Measurements from ENCODE around the gene DNASE1L1.

Gene DNASE1L1

DNA sequence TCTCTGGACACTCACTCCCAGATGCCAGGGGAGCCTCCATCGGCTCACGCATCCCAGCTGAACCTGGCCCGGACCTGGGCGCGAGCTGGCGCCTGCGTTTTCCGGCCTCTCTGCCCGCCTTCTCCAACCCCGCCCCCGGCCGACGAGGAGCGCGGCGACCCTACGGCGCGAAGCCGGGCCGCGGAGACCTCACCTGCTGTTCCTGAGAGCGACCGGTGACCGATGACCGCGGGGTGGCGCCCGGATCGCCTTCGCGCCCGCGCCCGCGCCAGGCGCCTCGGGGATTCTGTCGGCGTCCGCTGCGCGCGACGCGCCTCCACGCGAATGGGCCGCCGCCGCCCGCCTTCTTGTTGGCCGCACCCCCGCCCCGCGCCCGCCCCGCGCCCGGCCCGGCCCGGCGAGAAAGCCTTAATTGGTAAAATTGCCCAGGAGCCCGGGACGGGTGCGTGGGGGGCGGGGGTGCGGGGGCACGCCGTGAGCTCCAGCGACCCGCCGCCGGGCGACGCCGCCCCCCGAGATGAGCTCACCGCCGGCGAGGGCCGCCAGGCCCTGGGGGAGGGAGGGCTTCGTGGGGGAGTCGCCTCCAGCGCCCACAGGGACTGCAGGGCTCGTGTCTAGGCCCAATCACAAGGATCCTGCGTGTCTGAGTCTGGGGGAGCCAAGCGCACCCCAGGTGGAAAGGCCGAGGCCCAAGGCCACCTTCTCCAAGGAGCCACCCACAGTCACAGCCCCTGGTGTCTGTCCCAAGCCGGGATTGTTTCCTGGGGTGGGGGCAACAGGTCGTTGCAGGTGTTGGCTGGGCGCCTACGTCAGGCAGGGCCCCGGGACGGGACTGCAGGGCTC is 34.5 kb downstream of the DNASE1L1 start, which contains the start of gene FLNA:
TSS of gene FLNA (minus strand) at position 322 of the 843 bp plus-strand sequence. CDS start 3,389 bp downstream, outside the sequence.
- peak; percentile 37 for DNase-seq (ENCODE audit: low read depth)
- H3K4me3 ChIP-seq (ENCODE audit: low read depth, low read length): no peak within 1 kb of the TSS

DNA sequence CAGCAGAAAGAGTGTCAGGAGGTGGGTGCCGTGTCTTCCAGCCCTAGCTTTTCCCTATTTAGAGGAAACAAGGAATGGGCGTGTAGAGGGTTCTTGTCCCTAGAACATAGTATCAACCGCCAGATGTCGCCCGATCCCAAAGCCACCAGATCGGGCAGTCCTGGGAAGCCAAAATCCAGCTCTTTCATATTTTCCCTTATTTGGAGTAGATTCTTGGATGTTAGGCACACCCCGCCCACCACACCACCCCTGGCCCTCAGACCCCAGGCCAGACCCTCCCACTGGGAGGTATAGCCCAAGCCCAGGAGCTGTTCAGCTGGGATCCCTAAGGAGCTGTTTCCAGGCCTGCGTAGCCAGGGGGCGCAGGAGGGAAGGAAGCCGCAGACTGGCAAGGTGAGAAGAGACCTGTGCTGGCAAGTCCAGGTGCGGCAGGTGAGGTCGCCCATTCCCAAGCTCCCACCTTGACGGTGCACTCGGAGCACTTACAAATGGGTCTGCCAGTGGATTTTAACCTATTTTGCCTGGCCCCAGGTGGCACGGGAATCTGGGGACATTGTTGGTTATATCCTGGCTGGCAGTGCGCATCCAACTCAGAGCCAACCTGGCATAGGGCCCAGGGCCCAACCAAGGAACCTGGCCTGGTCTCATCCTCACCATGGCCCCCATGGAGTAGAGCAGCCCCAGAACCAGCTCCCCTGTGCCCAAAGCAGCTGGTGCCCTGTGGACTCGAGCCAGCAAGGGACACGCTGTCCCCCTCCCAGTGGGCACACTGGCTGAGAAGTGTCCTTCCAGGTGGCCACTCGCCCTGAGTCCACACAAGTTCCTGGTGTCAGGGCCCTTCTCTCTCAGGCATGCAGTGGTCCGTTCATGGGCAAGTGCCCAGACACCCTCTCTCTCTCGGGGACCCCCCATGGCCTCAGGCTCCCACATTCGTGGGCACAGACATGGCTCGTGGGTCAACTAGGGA is 35.4 kb downstream of the DNASE1L1 start:
- TF ChIP-seq MAX (IDR thresholded peaks at IDR 0.05; ENCODE audit: low read depth, low read length): no peak
- TF ChIP-seq MYC (IDR thresholded peaks at IDR 0.05; ENCODE audit: low read depth, low read length): no peak
- no peak for TF ChIP-seq POLR2A (IDR thresholded peaks at IDR 0.05; ENCODE audit: extremely low read depth, insufficient read length)
- TF ChIP-seq CTCF (IDR thresholded peaks at IDR 0.05; ENCODE audit: low read depth, low read length): peak; percentile 37
- no peak overlapping the region for H3K4me3 ChIP-seq (ENCODE audit: low read depth, low read length)
- DNase-seq (ENCODE audit: low read depth): peak; percentile 61

More for the DNA sequence above, 34.5 kb downstream of the DNASE1L1 start, which contains the start of gene FLNA:
- TF ChIP-seq POLR2A (IDR thresholded peaks at IDR 0.05; ENCODE audit: extremely low read depth, insufficient read length) (no peak), CTCF (IDR thresholded peaks at IDR 0.05; ENCODE audit: low read depth, low read length) (no peak), MAX (IDR thresholded peaks at IDR 0.05; ENCODE audit: low read depth, low read length) (no peak), MYC (IDR thresholded peaks at IDR 0.05; ENCODE audit: low read depth, low read length) (no peak)

- DNase-seq (ENCODE audit: low read depth): peak; percentile 26
- no peak overlapping the region for H3K4me3 ChIP-seq (ENCODE audit: low read depth, low read length)
- TF ChIP-seq MAX (IDR thresholded peaks at IDR 0.05; ENCODE audit: low read depth, low read length) (no peak), CTCF (IDR thresholded peaks at IDR 0.05; ENCODE audit: low read depth, low read length) (no peak), POLR2A (IDR thresholded peaks at IDR 0.05; ENCODE audit: extremely low read depth, insufficient read length) (no peak), MYC (IDR thresholded peaks at IDR 0.05; ENCODE audit: low read depth, low read length) (no peak)
These were observed 36.4 kb downstream of the DNASE1L1 start for GRCh38 chrX:154372612-154373022.

DNA sequence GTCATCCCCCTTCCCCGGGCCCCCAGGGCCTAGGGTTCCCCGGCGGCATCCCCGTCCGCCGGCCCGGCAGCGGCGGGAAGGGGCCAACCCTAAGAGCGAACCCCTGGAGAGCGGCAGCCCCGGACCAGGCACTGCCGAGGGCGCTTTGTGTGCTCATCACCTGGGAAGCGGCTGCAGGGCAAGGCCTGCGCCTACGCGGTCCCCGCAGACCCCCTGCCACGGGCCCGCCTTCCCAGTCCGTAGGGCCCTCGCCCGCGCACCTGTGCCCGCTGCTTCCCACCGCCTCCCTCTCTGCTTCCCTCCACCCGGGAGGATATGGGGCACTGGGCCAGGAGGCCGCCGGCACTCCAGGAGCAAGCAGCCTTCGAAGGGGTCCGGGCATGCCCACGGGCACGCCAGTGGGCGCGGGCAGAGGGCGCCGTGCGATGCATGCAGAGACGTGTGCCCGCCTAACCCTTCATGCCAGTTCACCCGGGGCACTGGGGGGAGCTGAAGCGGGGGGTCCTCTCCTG is 37.2 kb downstream of the DNASE1L1 start:
- TF ChIP-seq MYC (IDR thresholded peaks at IDR 0.05; ENCODE audit: low read depth, low read length): no peak
- no peak for TF ChIP-seq MAX (IDR thresholded peaks at IDR 0.05; ENCODE audit: low read depth, low read length)
- no peak for TF ChIP-seq CTCF (IDR thresholded peaks at IDR 0.05; ENCODE audit: low read depth, low read length)
- TF ChIP-seq POLR2A (IDR thresholded peaks at IDR 0.05; ENCODE audit: extremely low read depth, insufficient read length): no peak
- no peak for DNase-seq (ENCODE audit: low read depth)
- H3K4me3 ChIP-seq (ENCODE audit: low read depth, low read length): peak overlapping the region; percentile 43

GRCh38 chrX:154371017-154371788 is 37.9 kb downstream of the DNASE1L1 start:
- peak; percentile 95 for TF ChIP-seq POLR2A (IDR thresholded peaks at IDR 0.05; ENCODE audit: extremely low read depth, insufficient read length)
- no peak for TF ChIP-seq MYC (IDR thresholded peaks at IDR 0.05; ENCODE audit: low read depth, low read length)
- peak overlapping the region; percentile 87 for H3K4me3 ChIP-seq (ENCODE audit: low read depth, low read length)
- DNase-seq (ENCODE audit: low read depth): peak; percentile 94
